Measurements from ENCODE around the gene CD68.

The CD68 gene

GRCh38 chr17:7579001-7579833 is at the start of gene CD68:
TSS of gene CD68 (plus strand) at chr17:7579638. CDS start at chr17:7579678, 40 bp downstream.
- Histone ChIP-seq H3K4me3 (ENCODE audit: low read depth, low read length) (no peak within 1 kb of the TSS), H3K9me3 (ENCODE audit: control insufficient read depth, insufficient read depth, low read length) (no peaks in the 10 kb centered on the region), H3K27me3 (ENCODE audit: control insufficient read depth, insufficient read depth, low read length) (no peaks in the 10 kb centered on the region), H3K36me3 (ENCODE audit: control insufficient read depth, insufficient read depth, low read length) (peaks cover 49% of the 10 kb centered on the region), H3K4me1 (ENCODE audit: control insufficient read depth, insufficient read depth, low read length) (peaks cover 20% of the 10 kb centered on the region), H3K27ac (ENCODE audit: low read depth, low read length) (peak within 1 kb of the TSS; percentile 74), H3K9ac (ENCODE audit: low read depth, low read length) (no peak within 1 kb of the TSS)

DNA sequence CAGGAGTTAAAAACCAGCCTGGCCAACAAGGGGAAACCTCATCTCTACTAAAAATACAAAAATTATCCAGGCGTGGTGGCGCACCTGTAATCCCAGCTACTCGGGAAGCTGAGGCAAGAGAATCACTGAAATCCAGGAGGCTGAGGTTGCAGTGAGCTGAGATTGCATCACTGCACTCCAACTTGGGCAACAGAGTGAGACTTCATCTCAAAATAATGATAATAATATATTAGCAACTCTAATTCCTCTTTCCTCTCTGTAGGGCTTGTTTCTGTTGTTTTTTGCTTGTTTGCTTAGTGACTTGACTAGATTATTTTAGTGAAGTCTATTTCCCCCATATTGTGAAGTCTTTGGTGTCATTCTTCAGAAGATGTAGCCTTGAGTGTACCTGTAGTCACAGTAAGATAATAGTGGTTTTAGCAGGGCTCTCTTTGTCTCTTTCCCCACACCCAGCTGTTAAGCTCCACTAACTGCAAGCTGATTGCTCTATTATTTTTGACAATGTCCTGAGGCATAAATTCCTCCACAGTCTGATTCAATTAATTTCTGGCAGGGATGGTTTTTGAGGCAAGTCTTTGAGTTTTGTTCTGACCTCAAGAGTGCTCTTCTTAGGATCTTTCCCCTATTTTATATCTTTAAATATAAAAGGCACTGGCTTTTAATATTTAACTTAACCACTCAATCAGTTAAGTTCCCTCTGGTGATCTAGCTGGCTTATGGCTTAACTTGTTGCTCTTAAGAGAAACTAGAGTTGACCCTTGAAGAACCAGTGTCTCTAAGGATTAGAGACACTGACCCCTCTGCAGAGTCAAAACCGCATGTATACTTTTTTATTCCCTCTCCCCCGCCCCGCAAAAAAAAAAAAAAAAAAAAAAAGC is 49.2 kb upstream of the CD68 start:
- H3K9ac ChIP-seq (ENCODE audit: low read depth, low read length) = no peak overlapping the region
- H3K27ac ChIP-seq (ENCODE audit: low read depth, low read length) = no peak overlapping the region
- H3K36me3 ChIP-seq (ENCODE audit: control insufficient read depth, insufficient read depth, low read length) = no peaks in the 10 kb centered on the region
- no peaks in the 10 kb centered on the region for H3K4me1 ChIP-seq (ENCODE audit: control insufficient read depth, insufficient read depth, low read length)
- H3K27me3 ChIP-seq (ENCODE audit: control insufficient read depth, insufficient read depth, low read length) = no peaks in the 10 kb centered on the region
- peaks cover 8% of the 10 kb centered on the region; the same call in 1 of the 2 replicates for H3K9me3 ChIP-seq (ENCODE audit: control insufficient read depth, insufficient read depth, low read length)
- no peak overlapping the region for H3K4me3 ChIP-seq (ENCODE audit: low read depth, low read length)

GRCh38 chr17:7538050-7538449 is 41.4 kb upstream of the CD68 start:
- no peak overlapping the region for H3K27ac ChIP-seq (ENCODE audit: low read depth, low read length)
- no peaks in the 10 kb centered on the region for H3K27me3 ChIP-seq (ENCODE audit: control insufficient read depth, insufficient read depth, low read length)
- no peaks in the 10 kb centered on the region for H3K4me1 ChIP-seq (ENCODE audit: control insufficient read depth, insufficient read depth, low read length)
- no peaks in the 10 kb centered on the region for H3K36me3 ChIP-seq (ENCODE audit: control insufficient read depth, insufficient read depth, low read length)
- no peaks in the 10 kb centered on the region for H3K9me3 ChIP-seq (ENCODE audit: control insufficient read depth, insufficient read depth, low read length)
- H3K9ac ChIP-seq (ENCODE audit: low read depth, low read length) = no peak overlapping the region
- no peak overlapping the region for H3K4me3 ChIP-seq (ENCODE audit: low read depth, low read length)

GRCh38 chr17:7538891-7539545 is 40.4 kb upstream of the CD68 start:
- Histone ChIP-seq H3K36me3 (ENCODE audit: control insufficient read depth, insufficient read depth, low read length) (no peaks in the 10 kb centered on the region), H3K9me3 (ENCODE audit: control insufficient read depth, insufficient read depth, low read length) (no peaks in the 10 kb centered on the region), H3K27ac (ENCODE audit: low read depth, low read length) (no peak overlapping the region), H3K4me1 (ENCODE audit: control insufficient read depth, insufficient read depth, low read length) (no peaks in the 10 kb centered on the region), H3K9ac (ENCODE audit: low read depth, low read length) (no peak overlapping the region), H3K4me3 (ENCODE audit: low read depth, low read length) (no peak overlapping the region), H3K27me3 (ENCODE audit: control insufficient read depth, insufficient read depth, low read length) (no peaks in the 10 kb centered on the region)

GRCh38 chr17:7541074-7541621 is 38.3 kb upstream of the CD68 start:
- Histone ChIP-seq H3K9me3 (ENCODE audit: control insufficient read depth, insufficient read depth, low read length) (no peaks in the 10 kb centered on the region), H3K9ac (ENCODE audit: low read depth, low read length) (no peak overlapping the region), H3K4me3 (ENCODE audit: low read depth, low read length) (no peak overlapping the region), H3K4me1 (ENCODE audit: control insufficient read depth, insufficient read depth, low read length) (no peaks in the 10 kb centered on the region), H3K27me3 (ENCODE audit: control insufficient read depth, insufficient read depth, low read length) (no peaks in the 10 kb centered on the region), H3K27ac (ENCODE audit: low read depth, low read length) (no peak overlapping the region), H3K36me3 (ENCODE audit: control insufficient read depth, insufficient read depth, low read length) (no peaks in the 10 kb centered on the region)

DNA sequence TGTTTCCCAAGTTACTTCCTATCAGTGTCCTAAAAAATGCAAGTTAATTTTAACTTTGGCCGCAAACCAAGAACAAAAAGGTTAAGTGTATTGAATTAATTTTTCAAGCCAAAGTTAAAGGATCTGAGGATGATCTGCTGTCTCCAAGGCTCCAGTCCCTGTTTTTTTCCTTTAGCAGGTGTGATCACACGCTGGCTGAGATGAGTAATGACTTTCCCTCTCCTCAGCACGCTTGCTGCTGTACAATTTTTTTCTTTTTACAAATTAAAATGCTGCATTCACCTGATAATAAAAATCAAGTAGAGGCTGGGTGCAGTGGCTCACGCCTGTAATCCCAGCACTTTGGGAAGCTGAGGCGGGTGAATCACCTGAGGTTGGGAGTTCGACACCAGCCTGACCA is 34.5 kb upstream of the CD68 start:
- Histone ChIP-seq H3K4me3 (ENCODE audit: low read depth, low read length) (no peak overlapping the region), H3K36me3 (ENCODE audit: control insufficient read depth, insufficient read depth, low read length) (no peaks in the 10 kb centered on the region), H3K4me1 (ENCODE audit: control insufficient read depth, insufficient read depth, low read length) (0 out of 2 replicates have a peak, but pooled peaks cover 4% of the 10 kb centered on the region), H3K9ac (ENCODE audit: low read depth, low read length) (no peak overlapping the region), H3K27ac (ENCODE audit: low read depth, low read length) (no peak overlapping the region), H3K9me3 (ENCODE audit: control insufficient read depth, insufficient read depth, low read length) (no peaks in the 10 kb centered on the region), H3K27me3 (ENCODE audit: control insufficient read depth, insufficient read depth, low read length) (peaks cover 3% of the 10 kb centered on the region; the same call in 1 of the 2 replicates)

- Histone ChIP-seq H3K36me3 (ENCODE audit: control insufficient read depth, insufficient read depth, low read length) (no peaks in the 10 kb centered on the region), H3K4me1 (ENCODE audit: control insufficient read depth, insufficient read depth, low read length) (0 out of 2 replicates have a peak, but pooled peaks cover 4% of the 10 kb centered on the region), H3K9ac (ENCODE audit: low read depth, low read length) (peak within 1 kb of the TSS; percentile 59), H3K4me3 (ENCODE audit: low read depth, low read length) (peak within 1 kb of the TSS; percentile 78), H3K9me3 (ENCODE audit: control insufficient read depth, insufficient read depth, low read length) (no peaks in the 10 kb centered on the region), H3K27me3 (ENCODE audit: control insufficient read depth, insufficient read depth, low read length) (peaks cover 3% of the 10 kb centered on the region; the same call in 1 of the 2 replicates), H3K27ac (ENCODE audit: low read depth, low read length) (no peak within 1 kb of the TSS)
These were observed 30.6 kb upstream of the CD68 start, which contains the start of gene TNFSF12 for GRCh38 chr17:7548585-7549400. TSS of gene TNFSF12 (plus strand) at chr17:7549058. CDS start at chr17:7549154, 96 bp downstream.

GRCh38 chr17:7549401-7550055 is 29.9 kb upstream of the CD68 start:
- H3K27ac ChIP-seq (ENCODE audit: low read depth, low read length) = no peak overlapping the region
- H3K36me3 ChIP-seq (ENCODE audit: control insufficient read depth, insufficient read depth, low read length) = no peaks in the 10 kb centered on the region
- H3K27me3 ChIP-seq (ENCODE audit: control insufficient read depth, insufficient read depth, low read length) = peaks cover 3% of the 10 kb centered on the region; the same call in 1 of the 2 replicates
- no peak overlapping the region for H3K9ac ChIP-seq (ENCODE audit: low read depth, low read length)
- H3K4me3 ChIP-seq (ENCODE audit: low read depth, low read length) = peak overlapping the region; percentile 78; the same call in 1 of the 2 replicates
- H3K4me1 ChIP-seq (ENCODE audit: control insufficient read depth, insufficient read depth, low read length) = 0 out of 2 replicates have a peak, but pooled peaks cover 4% of the 10 kb centered on the region
- no peaks in the 10 kb centered on the region for H3K9me3 ChIP-seq (ENCODE audit: control insufficient read depth, insufficient read depth, low read length)

GRCh38 chr17:7550344-7550743 is 29.1 kb upstream of the CD68 start:
- H3K27me3 ChIP-seq (ENCODE audit: control insufficient read depth, insufficient read depth, low read length) = peaks cover 3% of the 10 kb centered on the region; the same call in 1 of the 2 replicates
- H3K9me3 ChIP-seq (ENCODE audit: control insufficient read depth, insufficient read depth, low read length) = no peaks in the 10 kb centered on the region
- no peak overlapping the region for H3K4me3 ChIP-seq (ENCODE audit: low read depth, low read length)
- H3K9ac ChIP-seq (ENCODE audit: low read depth, low read length) = no peak overlapping the region
- H3K27ac ChIP-seq (ENCODE audit: low read depth, low read length) = no peak overlapping the region
- no peaks in the 10 kb centered on the region for H3K36me3 ChIP-seq (ENCODE audit: control insufficient read depth, insufficient read depth, low read length)
- 0 out of 2 replicates have a peak, but pooled peaks cover 4% of the 10 kb centered on the region for H3K4me1 ChIP-seq (ENCODE audit: control insufficient read depth, insufficient read depth, low read length)

All from HUES48 (cell line).